ENCODE results near the gene NEURL1B. TPM values are rescaled to one million over a fixed set of nuclear protein-coding genes. Genes with fewer than 3 reads are reported as not detected.

Gene NEURL1B
- total RNA-seq, 2 experiments from 2014 or later: 0.32 to 0.57 TPM

DNA sequence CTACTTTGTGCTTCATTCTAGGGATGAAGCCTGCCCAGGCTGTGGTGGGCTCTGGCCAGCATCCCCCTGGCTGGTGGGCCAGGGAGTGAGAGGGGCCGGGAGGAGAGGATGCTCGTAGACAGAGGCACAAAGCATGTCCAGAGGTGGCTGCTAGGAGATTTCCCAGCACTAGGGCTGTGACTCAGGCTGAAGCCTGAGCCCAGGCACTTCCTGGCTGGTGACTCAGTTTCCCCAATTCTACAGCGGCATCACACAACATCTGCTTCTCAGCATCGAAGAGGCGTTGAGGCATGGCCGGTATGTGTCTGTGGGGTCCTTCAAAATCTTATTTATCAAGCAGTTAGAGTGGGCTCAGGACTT is 74.3 kb downstream of the NEURL1B start:
- intact Hi-C loops (cut with micrococcal nuclease; ENCODE audit: unreplicated experiment): loop anchor here (5.0 to 10.0 kb wide), 2 partner anchors 119 to 137 kb away; partner anchors contain the start of gene ERGIC1
- Histone ChIP-seq H3K36me3 (ENCODE audit: insufficient read depth, low read length) (no peaks in the 10 kb centered on the region), H3K9me2 (ENCODE audit: insufficient read depth, low read length) (no peaks in the 10 kb centered on the region), H3K4me3 (ENCODE audit: low read depth, low read length, poor library complexity, severe bottlenecking) (no peak overlapping the region), H3K4me2 (ENCODE audit: low read length) (no peak overlapping the region), H4K20me1 (ENCODE audit: insufficient read depth, low read length) (no peaks in the 10 kb centered on the region), H3K79me2 (ENCODE audit: insufficient read depth, low read depth, low read length) (no peaks in the 10 kb centered on the region), H3K9me3 (ENCODE audit: low read length) (no peaks in the 10 kb centered on the region), H3K4me1 (ENCODE audit: insufficient read depth, low read length, poor library complexity, severe bottlenecking) (no peaks in the 10 kb centered on the region), H3K27ac (ENCODE audit: low read depth, low read length, poor library complexity, severe bottlenecking) (no peak overlapping the region), H2AFZ (ENCODE audit: low read length) (no peak overlapping the region)
- no peak for TF ChIP-seq EZH2phosphoT487 (IDR thresholded peaks at IDR 0.05; ENCODE audit: borderline replicate concordance, low read depth, low read length)
- TF ChIP-seq, protein P1, sequence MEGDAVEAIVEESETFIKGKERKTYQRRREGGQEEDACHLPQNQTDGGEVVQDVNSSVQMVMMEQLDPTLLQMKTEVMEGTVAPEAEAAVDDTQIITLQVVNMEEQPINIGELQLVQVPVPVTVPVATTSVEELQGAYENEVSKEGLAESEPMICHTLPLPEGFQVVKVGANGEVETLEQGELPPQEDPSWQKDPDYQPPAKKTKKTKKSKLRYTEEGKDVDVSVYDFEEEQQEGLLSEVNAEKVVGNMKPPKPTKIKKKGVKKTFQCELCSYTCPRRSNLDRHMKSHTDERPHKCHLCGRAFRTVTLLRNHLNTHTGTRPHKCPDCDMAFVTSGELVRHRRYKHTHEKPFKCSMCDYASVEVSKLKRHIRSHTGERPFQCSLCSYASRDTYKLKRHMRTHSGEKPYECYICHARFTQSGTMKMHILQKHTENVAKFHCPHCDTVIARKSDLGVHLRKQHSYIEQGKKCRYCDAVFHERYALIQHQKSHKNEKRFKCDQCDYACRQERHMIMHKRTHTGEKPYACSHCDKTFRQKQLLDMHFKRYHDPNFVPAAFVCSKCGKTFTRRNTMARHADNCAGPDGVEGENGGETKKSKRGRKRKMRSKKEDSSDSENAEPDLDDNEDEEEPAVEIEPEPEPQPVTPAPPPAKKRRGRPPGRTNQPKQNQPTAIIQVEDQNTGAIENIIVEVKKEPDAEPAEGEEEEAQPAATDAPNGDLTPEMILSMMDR (conservative IDR thresholded peaks at IDR 0.05; ENCODE audit: low read length): no peak
- BruUV-seq (replicated peaks): no TSS peak
- ChIA-PET CTCF (ENCODE audit: unreplicated experiment) (interaction anchor here (0.8 to 3.7 kb wide), 7 partner anchors 10 to 218 kb away, joined by 3 to 18 read pairs (median 3); no protein-coding TSS in a partner anchor), POLR2A (interaction anchor here (0.8 to 0.9 kb wide), 2 partner anchors 12 to 49 kb away, joined by 3 read pairs; no protein-coding TSS in a partner anchor)
- no peak for DNase-seq (ENCODE audit: low spot score)

DNA sequence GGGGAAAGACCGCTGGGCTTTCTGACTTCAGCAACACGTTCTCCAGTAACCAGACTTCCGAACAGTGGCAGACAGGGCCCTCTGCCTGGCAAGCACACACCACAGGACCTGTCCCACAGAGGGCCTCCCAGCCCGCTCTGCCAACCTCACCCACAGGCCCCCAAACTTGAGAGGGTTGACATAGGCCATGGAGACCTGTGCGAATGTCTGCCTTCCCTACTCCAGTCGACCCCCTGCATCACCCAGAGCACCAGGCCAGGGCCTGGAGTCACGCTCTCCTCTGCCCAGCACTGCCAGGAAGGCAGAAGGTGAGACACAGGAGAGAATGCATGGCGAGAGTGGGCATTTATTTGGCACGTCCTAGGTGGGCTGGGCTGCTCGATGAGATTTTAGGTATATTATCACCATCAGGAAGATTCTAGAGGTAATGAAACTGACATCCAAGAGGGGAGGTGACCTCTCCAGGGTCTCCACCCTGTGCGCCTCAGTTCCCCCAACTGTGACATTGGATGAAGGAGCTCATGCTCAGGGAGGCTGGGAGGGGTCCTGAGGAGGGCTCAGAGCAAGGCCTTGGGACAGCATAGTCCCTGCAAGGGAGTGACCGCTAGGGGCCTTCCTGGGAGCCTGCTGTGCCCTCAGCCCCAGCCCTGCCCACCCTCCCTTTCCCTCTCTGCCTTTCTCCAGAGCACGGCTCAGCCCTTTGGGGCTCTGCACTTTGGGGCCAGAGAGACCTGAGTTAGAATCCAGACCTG is 75.0 kb downstream of the NEURL1B start:
- H2AFZ ChIP-seq (ENCODE audit: low read length): no peak overlapping the region
- H3K36me3 ChIP-seq (ENCODE audit: insufficient read depth, low read length): no peaks in the 10 kb centered on the region
- no TSS peak for BruUV-seq (replicated peaks)
- no peaks in the 10 kb centered on the region for H3K4me1 ChIP-seq (ENCODE audit: insufficient read depth, low read length, poor library complexity, severe bottlenecking)
- CTCF ChIA-PET (ENCODE audit: unreplicated experiment): interaction anchor here (1.4 kb wide), 1 partner anchor 217 kb away, joined by 6 read pairs; no protein-coding TSS in a partner anchor
- no peak overlapping the region for H3K4me3 ChIP-seq (ENCODE audit: low read depth, low read length, poor library complexity, severe bottlenecking)
- no peaks in the 10 kb centered on the region for H3K9me2 ChIP-seq (ENCODE audit: insufficient read depth, low read length)
- H4K20me1 ChIP-seq (ENCODE audit: insufficient read depth, low read length): no peaks in the 10 kb centered on the region
- H3K27ac ChIP-seq (ENCODE audit: low read depth, low read length, poor library complexity, severe bottlenecking): no peak overlapping the region
- H3K79me2 ChIP-seq (ENCODE audit: insufficient read depth, low read depth, low read length): no peaks in the 10 kb centered on the region
- no peak for DNase-seq (ENCODE audit: low spot score)
- no peaks in the 10 kb centered on the region for H3K9me3 ChIP-seq (ENCODE audit: low read length)
- H3K4me2 ChIP-seq (ENCODE audit: low read length): no peak overlapping the region
- no peak for TF ChIP-seq EZH2phosphoT487 (IDR thresholded peaks at IDR 0.05; ENCODE audit: borderline replicate concordance, low read depth, low read length)
- TF ChIP-seq, protein P1 (conservative IDR thresholded peaks at IDR 0.05; ENCODE audit: low read length): no peak
- POLR2A ChIA-PET: interaction anchor here (1.0 kb wide), 1 partner anchor 218 kb away, joined by 5 read pairs; no protein-coding TSS in a partner anchor
- intact Hi-C loops (cut with micrococcal nuclease; ENCODE audit: unreplicated experiment): loop anchor here (5.0 to 10.0 kb wide), 2 partner anchors 119 to 136 kb away; partner anchors contain the start of gene ERGIC1
